ENCODE results near the gene C1orf159. TPM values are rescaled to one million over a fixed set of nuclear protein-coding genes. Genes with fewer than 3 reads are reported as not detected.

Gene C1orf159
- total and polyA plus RNA-seq, 10 of the 15 experiments (the other 5 are each of a cell fraction or from before 2014, with no cell fraction given), result 0.11 to 23.4 (median 8.0) TPM

DNA sequence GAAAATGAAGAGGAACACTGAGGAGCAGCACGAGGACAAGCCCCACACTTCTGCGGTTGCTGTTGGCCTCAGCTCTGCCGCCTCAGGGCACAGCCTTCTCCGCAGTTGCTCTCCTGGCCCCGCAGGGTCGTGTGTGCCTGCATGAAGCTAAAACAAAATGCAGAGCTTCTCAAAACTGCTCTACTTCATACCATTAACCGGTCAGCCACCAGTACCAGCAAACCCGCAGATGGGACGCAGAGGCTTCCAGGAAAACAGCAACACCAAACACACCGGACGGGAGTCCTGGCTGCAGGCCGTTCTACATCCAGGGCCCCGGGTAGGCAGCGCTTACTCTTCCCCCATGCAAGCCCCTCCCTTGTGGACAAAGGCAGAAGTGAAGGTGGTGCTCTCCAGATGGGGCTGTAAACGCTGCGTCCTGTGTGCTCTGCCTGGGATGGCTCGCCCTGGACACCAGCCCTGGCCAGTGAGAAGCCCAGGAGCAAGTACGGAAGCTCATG, 7.1 kb upstream of the C1orf159 start:
- FAIRE-seq, result no peak
- RAD21 ChIA-PET (ENCODE audit: unreplicated experiment), result interaction anchor here (0.7 to 5.6 kb wide), 20 partner anchors 13 to 182 kb away, joined by 3 to 92 read pairs (median 5); partner anchors contain the start of genes SDF4, TNFRSF4 and TTLL10
- intact Hi-C loops (cut with micrococcal nuclease; ENCODE audit: unreplicated experiment), result loop anchor here (1.0 to 5.0 kb wide), 3 partner anchors 109 to 168 kb away; partner anchors contain the start of genes B3GALT6 and SDF4
- Histone ChIP-seq H3K9ac (ENCODE audit: control insufficient read depth, insufficient read depth, low read length) (no peak overlapping the region), H4K20me1 (ENCODE audit: control insufficient read depth, insufficient read depth) (no peaks in the 10 kb centered on the region), H3K4me2 (ENCODE audit: control insufficient read depth, insufficient read depth) (no peak overlapping the region), H3K9me3 (replicated peaks; ENCODE audit: control insufficient read depth, insufficient read depth, low read length) (no peaks in the 10 kb centered on the region; the same call in 2 of the 3 replicates), H3K4me3 (no peak overlapping the region), H3K4me1 (ENCODE audit: control insufficient read depth, insufficient read depth, low read length) (0 out of 2 replicates have a peak, but pooled peaks cover 4% of the 10 kb centered on the region), H3K27me3 (replicated peaks in 1 of 2; ENCODE audit: control insufficient read depth in 2 of 2, insufficient read depth in 2 of 2, low read length in 1 of 2) (peaks cover 2 to 4% of the 10 kb centered on the region in 2 experiments; a peak in 3 of 4 replicates), H3K79me2 (ENCODE audit: control insufficient read depth, insufficient read depth, low read length) (no peaks in the 10 kb centered on the region), H2AFZ (ENCODE audit: control insufficient read depth, low read depth, low read length) (no peak overlapping the region), H3K36me3 (ENCODE audit: control insufficient read depth in 2 of 2, insufficient read depth in 2 of 2, low read length in 1 of 2) (no peaks in the 10 kb centered on the region), H3K27ac (ENCODE audit: control insufficient read depth, insufficient read depth) (no peak overlapping the region)
- no peak for ATAC-seq
- in situ Hi-C loops (cut with MboI), result no loop called here
- POLR2A ChIA-PET, result interaction anchor here (0.6 to 2.2 kb wide), 6 partner anchors 48 to 169 kb away, joined by 3 to 19 read pairs (median 4); no protein-coding TSS in a partner anchor
- SMC1A ChIA-PET (ENCODE audit: uncharacterized antibody, unreplicated experiment), result interaction anchor here (0.7 to 3.2 kb wide), 11 partner anchors 14 to 168 kb away, joined by 3 to 36 read pairs (median 5); no protein-coding TSS in a partner anchor
- TF ChIP-seq HCFC1 (IDR thresholded peaks at IDR 0.05; ENCODE audit: low read length) (no peak), GATAD2B (conservative IDR thresholded peaks at IDR 0.05; ENCODE audit: low read depth) (no peak), CEBPB (IDR thresholded peaks at IDR 0.05; ENCODE audit: borderline replicate concordance in 1 of 2, low read depth in 2 of 2, low read length in 2 of 2) (no peak)
- TF ChIP-seq, protein P1, sequence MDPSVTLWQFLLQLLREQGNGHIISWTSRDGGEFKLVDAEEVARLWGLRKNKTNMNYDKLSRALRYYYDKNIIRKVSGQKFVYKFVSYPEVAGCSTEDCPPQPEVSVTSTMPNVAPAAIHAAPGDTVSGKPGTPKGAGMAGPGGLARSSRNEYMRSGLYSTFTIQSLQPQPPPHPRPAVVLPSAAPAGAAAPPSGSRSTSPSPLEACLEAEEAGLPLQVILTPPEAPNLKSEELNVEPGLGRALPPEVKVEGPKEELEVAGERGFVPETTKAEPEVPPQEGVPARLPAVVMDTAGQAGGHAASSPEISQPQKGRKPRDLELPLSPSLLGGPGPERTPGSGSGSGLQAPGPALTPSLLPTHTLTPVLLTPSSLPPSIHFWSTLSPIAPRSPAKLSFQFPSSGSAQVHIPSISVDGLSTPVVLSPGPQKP (IDR thresholded peaks at IDR 0.05; ENCODE audit: low read depth, low read length), result no peak
- DNase-seq (ENCODE audit: low read depth, low spot score), result no peak
- BruUV-seq (replicated peaks), result no TSS peak
- WGBS (ENCODE audit: insufficient coverage, insufficient replicate concordance, low lambda C conversion rate, missing lambda C conversion rate), result 55% methylated on average over 18 of the region's 18 CpGs
- CTCF ChIA-PET, result interaction anchor here (0.6 to 6.3 kb wide), 27 partner anchors 12 to 182 kb away, joined by 3 to 100 read pairs (median 5); partner anchors contain the start of genes ISG15, SDF4 and TTLL10

All from GM12878 (cell line).